GM19455 (cell line): ENCODE data around the gene NLN.
"Not testable (repeated sequence)": the region's sequence is repeated elsewhere in the genome, so short reads cannot be mapped to it uniquely, and the experiment has no call there.

Experiments
- ATAC-seq: cut with Tn5 transposase; IDR thresholded peaks from one replicate; pipeline ENCODE4 v1.9.1; 2021; ENCODE audit not compliant: unreplicated experiment

The NLN gene

GRCh38 chr5:65721720-65722574, at the start of gene NLN, which contains the start of gene SGTB:
NLN (plus strand) TSS chr5:65722205; CDS start chr5:65722374, 169 bp downstream.
SGTB (minus strand) TSS chr5:65722109; CDS start chr5:65720807, 1,302 bp downstream.
- ATAC-seq: peak; percentile 95

GRCh38 chr5:65672796-65673195, 49.2 kb upstream of the NLN start:
- no peak for ATAC-seq

GRCh38 chr5:65674749-65675148, 47.3 kb upstream of the NLN start:
- no peak for ATAC-seq

- not testable (repeated sequence) for ATAC-seq
Observed at GRCh38 chr5:65676056-65676455, 45.9 kb upstream of the NLN start.

GRCh38 chr5:65682148-65682547, 39.9 kb upstream of the NLN start:
- ATAC-seq: no peak

- ATAC-seq: no peak
Observed at GRCh38 chr5:65693121-65693520, 28.9 kb upstream of the NLN start.

- ATAC-seq: no peak
Observed at GRCh38 chr5:65695162-65695755, 26.7 kb upstream of the NLN start.

GRCh38 chr5:65695896-65696295, 26.1 kb upstream of the NLN start:
- ATAC-seq: no peak

- no peak for ATAC-seq
Observed at GRCh38 chr5:65696892-65697291, 25.1 kb upstream of the NLN start.

GRCh38 chr5:65699338-65699737, 22.7 kb upstream of the NLN start:
- no peak for ATAC-seq

GRCh38 chr5:65702036-65702435, 20.0 kb upstream of the NLN start:
- ATAC-seq: no peak

- ATAC-seq: no peak
Observed at GRCh38 chr5:65704621-65705239, 17.3 kb upstream of the NLN start.

- ATAC-seq: no peak
Observed at GRCh38 chr5:65707663-65708062, 14.3 kb upstream of the NLN start.

- ATAC-seq: no peak
Observed at GRCh38 chr5:65708145-65708544, 13.9 kb upstream of the NLN start.

GRCh38 chr5:65718576-65719310, 3.3 kb upstream of the NLN start:
- no peak for ATAC-seq

GRCh38 chr5:65721050-65721719, 820 bp upstream of the NLN start:
- ATAC-seq: peak; percentile 4

GRCh38 chr5:65722575-65723403, 784 bp downstream of the NLN start:
- no peak for ATAC-seq

- ATAC-seq: no peak
Observed at GRCh38 chr5:65727491-65728156, 5.6 kb downstream of the NLN start.

GRCh38 chr5:65728218-65728617, 6.2 kb downstream of the NLN start:
- ATAC-seq: no peak
